Measurements from ENCODE around the gene ALG10.
"Not testable (repeated sequence)": the region's sequence is repeated elsewhere in the genome, so short reads cannot be mapped to it uniquely, and the experiment has no call there.

Gene ALG10

DNA sequence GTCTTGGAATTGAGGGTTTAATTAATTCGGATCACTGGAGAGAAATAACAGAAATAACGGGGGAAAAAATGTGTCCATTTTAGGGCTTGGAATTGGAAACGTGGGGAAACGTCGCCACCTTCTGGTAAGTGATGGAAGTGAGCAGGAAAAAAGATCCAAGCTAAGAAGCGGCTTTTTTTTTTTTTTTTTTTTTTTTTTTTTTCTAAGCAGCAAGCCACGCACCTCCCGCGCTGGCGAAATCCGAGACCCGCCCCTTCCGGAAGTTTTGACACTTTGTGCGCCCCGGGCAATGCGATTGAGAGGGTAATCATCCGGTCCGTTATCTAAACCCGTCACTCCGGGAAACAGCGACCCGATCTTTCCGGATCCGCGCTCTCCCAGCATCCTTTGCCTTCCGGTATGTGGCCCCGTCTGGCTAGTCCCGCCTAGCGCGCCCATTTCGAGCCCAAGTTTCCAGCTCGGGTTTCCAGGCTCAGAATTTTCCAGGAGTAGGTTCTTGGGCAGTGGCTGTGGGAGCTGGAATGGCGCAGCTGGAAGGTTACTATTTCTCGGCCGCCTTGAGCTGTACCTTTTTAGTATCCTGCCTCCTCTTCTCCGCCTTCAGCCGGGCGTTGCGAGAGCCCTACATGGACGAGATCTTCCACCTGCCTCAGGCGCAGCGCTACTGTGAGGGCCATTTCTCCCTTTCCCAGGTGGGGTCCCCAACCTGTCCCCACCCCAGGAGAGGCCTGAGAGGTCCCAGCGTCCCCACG lies at the start of gene ALG10:
Gene ALG10 (plus strand): TSS at position 418 of the 752 bp plus-strand sequence. CDS start 104 bp downstream, at position 522.
- peak; percentile 87 to 90 for DNase-seq (ENCODE audit: low read depth in 1 of 2, low spot score in 1 of 2)

GRCh38 chr12:33972884-33973283 lies 49.4 kb upstream of the ALG10 start:
- DNase-seq (ENCODE audit: low read depth in 1 of 2, low spot score in 1 of 2): not testable (repeated sequence)

DNA sequence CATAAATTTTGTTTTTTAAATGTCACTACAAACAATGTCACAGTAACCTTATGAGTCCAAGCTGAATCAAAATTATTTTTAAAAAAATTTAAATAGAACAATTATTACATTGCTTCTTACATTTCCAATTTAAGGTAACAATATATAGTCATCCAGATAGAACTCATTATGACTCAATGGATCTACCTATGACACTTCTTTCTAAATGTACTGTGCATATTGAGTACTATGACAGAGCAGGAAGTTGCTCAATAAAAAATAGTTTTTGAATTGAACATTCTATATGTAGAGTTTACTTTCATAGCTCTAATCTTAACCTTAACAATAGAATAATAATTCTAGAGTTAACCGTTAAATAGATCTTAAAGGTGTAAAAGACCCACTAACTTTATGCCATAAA lies 44.4 kb upstream of the ALG10 start:
- DNase-seq (ENCODE audit: low read depth in 1 of 2, low spot score in 1 of 2): no peak

DNA sequence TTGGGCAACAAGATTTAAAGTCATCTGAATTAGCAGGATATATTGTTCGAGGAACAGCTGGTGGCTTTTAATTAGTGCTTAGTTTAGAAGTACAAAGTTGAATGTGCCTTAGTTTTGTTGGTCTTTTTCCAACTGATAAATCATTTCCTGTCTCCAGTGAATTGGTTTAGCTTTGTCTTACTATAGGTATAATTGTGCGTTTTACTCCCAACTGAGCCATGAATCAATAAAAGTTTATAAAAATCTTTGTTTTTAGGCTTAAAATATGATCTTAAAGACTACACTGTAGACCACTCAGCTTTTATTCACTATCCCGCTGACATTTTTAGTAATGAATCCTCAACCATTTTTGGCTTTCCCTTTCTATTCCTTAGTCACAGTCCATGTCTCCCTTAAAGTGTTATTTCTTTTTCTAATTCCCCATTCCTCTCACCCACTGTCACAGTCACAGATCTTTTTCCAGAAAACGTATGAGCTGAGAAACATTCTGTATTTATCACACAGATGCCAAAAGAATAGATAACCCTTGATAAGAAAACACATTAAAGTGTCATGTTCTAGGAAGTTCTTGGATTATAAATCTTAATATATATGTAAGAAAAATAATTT lies 34.0 kb upstream of the ALG10 start:
- DNase-seq (ENCODE audit: low read depth in 1 of 2, low spot score in 1 of 2): no peak

DNA sequence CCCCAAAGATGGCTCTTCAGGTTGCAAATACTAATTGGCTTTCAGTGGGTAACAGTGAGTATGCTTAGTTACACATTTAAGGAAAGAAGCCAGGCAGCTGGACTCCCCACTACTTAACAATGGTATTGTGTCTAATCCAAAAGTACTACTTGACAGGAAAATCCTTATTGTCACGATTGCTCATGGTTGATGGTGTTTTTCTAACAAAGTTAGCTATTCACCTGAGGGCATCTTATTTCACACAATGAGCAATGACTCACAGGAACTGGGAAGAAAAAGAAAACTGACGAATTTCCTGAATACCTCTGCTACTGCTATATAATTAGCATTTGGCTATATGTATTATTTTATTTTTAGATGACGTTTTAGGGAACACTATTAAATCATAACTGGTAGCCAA lies 33.4 kb upstream of the ALG10 start:
- DNase-seq (ENCODE audit: low read depth in 1 of 2, low spot score in 1 of 2): no peak

- DNase-seq (ENCODE audit: low read depth in 1 of 2, low spot score in 1 of 2): no peak
Measured at GRCh38 chr12:33994857-33995808, 27.2 kb upstream of the ALG10 start.

DNA sequence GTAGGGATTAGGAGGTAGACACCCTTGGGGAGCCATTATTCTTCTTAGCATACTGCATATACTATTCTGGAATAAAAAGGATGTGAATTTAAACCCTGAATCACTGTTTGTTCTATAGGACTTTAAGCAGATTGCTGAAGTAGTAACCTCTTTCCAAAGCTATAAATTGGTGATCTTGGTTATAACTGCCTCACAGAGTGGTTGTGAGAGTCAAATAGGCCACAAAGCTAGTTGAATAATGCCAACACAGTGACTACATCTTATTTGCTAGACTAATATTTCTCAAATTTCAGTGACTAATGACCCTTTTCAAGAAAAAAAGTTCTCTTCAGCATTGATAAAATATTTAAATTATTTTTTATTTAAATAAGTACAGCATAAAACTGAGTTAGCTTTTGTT lies 13.5 kb upstream of the ALG10 start:
- not testable (repeated sequence) for DNase-seq (ENCODE audit: low read depth in 1 of 2, low spot score in 1 of 2)

- DNase-seq (ENCODE audit: low read depth in 1 of 2, low spot score in 1 of 2): no peak
Measured at GRCh38 chr12:34016361-34016760, 5.9 kb upstream of the ALG10 start.

GRCh38 chr12:34021071-34021470 lies 1.2 kb upstream of the ALG10 start:
- DNase-seq (ENCODE audit: low read depth in 1 of 2, low spot score in 1 of 2): no peak

DNA sequence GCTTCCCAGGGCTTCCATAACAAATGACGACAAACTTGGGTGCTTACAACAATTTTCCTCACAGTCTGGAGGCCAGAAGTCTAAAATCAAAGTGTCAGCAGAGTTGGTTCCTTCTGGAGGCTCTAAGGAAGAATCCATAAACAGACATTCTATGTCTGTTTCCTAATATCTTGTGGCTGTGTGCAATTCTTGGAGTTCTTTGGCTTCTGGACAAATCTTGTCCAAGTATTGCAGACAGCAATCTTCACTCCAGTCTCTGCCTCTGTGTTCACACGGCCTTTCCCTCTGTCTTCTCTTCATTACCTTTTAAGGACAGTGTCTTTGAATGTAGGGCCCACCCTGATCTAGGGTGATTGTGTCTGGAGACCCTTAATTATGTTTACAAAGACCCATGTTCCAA lies 5.4 kb downstream of the ALG10 start:
- not testable (repeated sequence) for DNase-seq (ENCODE audit: low read depth in 1 of 2, low spot score in 1 of 2)

DNA sequence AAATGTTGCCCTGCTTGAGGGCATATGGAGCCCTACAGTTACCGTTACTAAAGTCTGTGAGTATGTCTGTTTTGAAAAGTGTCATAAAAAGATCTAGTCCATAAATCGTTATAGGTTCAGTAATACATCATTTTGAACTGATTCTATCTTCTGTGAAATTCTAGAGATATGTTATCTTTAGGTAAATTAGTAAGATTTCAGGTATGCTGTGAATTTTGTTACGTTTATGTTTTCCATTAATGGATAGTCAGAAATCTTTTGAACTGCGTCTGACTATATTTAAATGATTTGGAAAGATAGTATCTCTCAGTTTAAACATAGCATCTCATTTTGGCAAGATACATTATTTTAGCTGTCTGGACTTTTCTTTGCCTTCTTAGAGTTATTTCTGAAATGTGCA lies 8.3 kb downstream of the ALG10 start:
- DNase-seq (ENCODE audit: low read depth in 1 of 2, low spot score in 1 of 2): no peak

- no peak for DNase-seq (ENCODE audit: low read depth in 1 of 2, low spot score in 1 of 2)
Measured at GRCh38 chr12:34033628-34034296, 11.5 kb downstream of the ALG10 start.

- not testable (repeated sequence) for DNase-seq (ENCODE audit: low read depth in 1 of 2, low spot score in 1 of 2)
Measured at GRCh38 chr12:34038357-34038756, 16.1 kb downstream of the ALG10 start.

- no peak for DNase-seq (ENCODE audit: low read depth in 1 of 2, low spot score in 1 of 2)
Measured at GRCh38 chr12:34046570-34046969, 24.3 kb downstream of the ALG10 start.

DNA sequence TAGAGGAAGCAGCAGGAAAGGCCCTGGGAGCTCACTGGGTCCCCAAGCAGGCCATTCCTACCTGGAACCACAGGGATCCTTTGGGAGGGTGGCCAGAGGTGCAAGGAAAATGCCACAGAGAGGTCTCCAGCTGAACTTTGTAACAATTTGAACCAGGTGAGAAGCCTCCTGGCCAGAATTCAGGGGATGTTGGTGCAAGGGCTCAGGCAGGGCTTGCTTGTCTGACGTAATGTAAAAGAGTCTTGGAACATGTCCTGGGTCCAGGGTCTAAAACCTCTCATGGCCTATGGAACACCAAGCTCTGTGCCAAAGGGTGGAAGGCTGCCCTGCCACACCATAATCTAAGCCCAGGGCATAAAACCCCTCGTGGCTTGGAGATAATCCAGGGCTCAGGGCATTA lies 25.6 kb downstream of the ALG10 start:
- DNase-seq (ENCODE audit: low read depth in 1 of 2, low spot score in 1 of 2): not testable (repeated sequence)

- DNase-seq (ENCODE audit: low read depth in 1 of 2, low spot score in 1 of 2): no peak
Measured at GRCh38 chr12:34048714-34049113, 26.4 kb downstream of the ALG10 start.

GRCh38 chr12:34051486-34051885 lies 29.2 kb downstream of the ALG10 start:
- DNase-seq (ENCODE audit: low read depth in 1 of 2, low spot score in 1 of 2): no peak

DNA sequence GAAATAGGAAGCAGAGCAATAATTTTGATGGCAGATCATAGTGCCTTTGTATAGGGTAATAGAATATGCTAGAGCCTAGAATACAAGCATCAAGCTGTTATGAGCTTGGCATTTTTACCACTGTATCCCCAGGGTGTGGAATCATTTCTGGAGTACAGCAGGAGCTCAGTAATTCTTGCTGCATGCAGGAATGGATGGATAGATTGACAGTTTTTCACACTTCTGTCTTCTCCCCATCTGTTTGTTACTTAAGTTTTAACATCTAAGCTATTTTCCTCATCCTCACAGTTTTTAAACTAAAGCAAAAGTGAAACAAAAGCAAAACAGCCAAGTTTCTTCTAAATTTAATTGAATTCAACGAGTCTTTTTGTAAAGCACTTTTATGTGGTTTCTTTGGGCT lies 32.6 kb downstream of the ALG10 start:
- DNase-seq (ENCODE audit: low read depth in 1 of 2, low spot score in 1 of 2): no peak
